HG03575 (cell line): ENCODE results near the gene ZFAND3.
A peak's percentile ranks its signal among the peaks of the same experiment; 100 is the strongest.

ENCODE experiments used
- ATAC-seq: cut with Tn5 transposase; IDR thresholded peaks from one replicate; pipeline ENCODE4 v1.9.1; 2021; ENCODE audit not compliant: unreplicated experiment, insufficient number of reproducible peaks, low FRiP score; ENCODE audit errors: extremely low read depth

The ZFAND3 gene

DNA sequence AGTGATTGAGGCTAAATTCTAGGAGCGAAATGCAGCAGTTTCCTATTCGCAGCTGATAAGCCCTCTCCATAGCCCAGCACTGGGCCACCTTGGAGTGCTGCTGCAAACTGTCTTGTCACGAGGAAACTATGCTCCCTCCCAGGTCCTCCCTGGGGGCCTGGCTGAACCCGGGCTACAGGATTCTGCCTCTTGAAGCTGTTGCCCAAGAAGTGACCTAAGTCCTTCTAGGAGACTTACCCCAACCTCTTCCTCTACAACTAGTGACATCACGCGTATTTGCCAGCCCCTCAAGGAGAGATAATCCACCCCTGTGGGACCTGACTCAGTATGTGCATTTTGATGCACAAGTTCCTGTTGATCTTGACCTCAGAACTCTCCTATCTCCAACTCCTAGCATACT is 26.5 kb upstream of the ZFAND3 start:
- ATAC-seq = no peak

GRCh38 chr6:37794825-37795224 is 24.7 kb upstream of the ZFAND3 start:
- no peak for ATAC-seq

DNA sequence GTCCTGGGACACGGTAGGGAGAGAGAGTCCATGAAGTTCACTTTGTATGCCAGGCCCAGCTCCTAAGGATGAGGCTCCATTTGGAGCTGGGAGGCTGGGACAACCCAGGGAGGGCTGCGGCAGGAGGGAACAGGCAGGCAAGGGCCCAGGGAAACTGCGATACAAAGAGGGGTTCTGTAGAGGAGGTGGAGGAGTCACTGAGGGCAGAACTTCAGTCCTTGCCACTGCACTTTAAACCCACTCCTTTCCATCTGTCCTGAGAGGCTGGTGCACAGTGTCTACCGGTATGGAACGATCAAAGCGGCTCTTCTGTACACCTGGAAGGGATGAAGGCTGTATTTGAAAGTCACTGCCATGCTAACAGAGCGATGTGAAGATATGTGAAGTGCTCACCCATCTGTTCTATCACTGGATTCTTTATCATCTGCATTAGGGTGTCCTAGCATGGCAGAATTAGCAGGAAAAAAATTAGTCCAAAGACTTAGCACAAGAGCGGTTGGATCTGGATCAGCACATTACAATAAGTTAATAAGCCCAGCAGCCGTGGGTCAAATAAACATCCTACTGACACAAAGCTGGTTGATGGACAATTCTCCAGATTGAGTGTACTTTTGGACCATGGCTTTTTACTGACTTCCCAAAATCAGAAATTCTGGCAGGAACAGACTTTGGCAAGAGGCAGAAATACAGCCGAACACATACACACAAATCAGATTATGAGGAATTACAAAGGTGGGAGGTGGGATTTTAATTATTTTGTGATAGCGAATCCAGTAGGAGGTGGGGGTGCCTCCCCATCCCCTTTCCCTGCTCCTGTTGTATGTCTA is 20.9 kb upstream of the ZFAND3 start:
- ATAC-seq = no peak

DNA sequence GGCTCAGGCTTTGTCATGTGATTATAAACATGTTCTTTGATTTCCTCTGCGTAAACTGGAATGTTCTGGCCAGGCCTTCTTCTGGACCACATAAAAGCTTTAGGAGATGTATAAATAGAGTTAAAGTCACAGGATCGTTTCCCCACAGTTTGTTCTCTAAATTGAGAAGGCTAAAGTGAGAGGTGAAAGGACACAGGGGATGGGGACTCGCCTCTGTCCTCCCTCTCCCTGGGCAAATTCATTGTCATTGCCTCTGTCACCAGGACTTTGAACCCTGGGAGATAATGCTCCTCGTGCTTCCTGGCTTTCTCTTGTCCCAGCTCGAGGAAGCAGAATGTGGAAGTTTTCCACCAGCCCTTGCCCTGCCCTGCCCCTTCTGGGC is 20.3 kb upstream of the ZFAND3 start:
- ATAC-seq = no peak

- no peak for ATAC-seq
Observed at GRCh38 chr6:37800703-37801604, 18.6 kb upstream of the ZFAND3 start.

DNA sequence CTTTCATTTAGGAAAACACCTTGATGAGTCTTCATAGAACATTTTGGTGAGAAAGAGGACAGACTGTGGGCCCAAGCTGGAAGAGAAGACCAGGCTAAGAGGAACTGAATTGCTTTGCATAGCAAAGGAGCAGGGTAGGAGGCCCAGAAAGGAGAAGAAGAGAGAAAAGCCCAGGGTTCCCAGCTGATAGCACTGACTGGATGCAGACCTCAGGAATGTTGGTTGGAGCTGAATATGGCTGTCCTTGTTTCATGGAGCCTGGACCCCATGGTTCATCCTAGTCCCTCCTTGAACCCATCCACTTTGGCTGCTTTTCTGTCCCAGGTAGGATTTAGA is 18.0 kb upstream of the ZFAND3 start:
- no peak for ATAC-seq

DNA sequence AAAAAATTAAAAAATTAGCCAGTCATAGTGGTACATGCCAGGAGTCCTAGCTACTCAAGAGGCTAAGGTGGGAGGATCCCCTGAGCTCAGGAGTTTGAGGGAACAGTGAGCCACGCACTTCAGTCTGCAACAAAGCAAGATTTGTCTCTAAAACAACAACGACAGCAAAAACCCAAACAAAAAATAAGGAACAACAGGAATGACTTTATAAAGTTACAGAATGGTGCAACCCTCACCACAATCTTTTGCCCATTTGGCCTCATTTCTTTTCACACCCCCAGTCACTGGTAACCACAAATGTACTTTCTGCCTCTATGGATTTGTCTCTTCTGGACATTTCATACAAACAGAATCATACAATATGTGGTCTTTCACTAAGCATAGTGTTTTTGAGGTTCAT is 16.7 kb upstream of the ZFAND3 start:
- no peak for ATAC-seq

DNA sequence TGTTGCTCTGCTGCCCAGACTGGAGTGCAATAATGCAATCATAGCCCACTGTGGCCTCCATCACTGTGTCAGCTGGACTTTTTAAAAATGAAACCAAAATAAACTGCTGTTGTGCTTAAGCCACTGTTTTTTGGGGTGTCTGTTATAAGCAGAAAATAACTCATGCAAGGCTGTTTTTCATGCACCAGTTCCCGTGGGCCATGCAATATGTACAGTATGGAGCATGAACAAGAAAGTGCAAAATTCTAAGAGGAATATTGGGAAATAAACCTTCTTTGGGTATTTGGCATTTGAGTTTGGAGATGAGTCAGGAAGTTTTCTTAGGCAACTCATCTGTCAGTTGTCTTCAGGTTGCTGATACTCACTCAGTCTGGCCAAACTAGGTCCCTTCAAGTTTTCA is 14.9 kb upstream of the ZFAND3 start:
- ATAC-seq = no peak

DNA sequence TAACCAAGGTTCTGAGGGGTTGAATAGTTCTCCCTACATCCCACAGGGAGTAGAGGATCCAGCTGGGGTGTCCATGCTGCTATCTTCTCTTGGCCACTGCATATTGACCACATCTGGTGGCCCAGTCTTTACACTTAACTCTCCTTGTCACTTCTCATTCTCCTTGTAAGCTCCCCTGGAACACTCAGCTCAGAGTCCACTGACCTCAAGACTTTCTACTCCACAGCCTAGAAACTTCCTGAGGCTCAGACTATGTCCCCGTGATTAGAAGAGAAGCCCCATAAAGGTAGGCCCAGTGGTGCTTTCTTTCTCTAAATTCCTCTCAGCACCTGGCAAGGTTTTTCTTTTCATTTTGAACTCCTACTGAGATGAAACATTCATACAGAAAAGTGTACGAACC is 13.3 kb upstream of the ZFAND3 start:
- ATAC-seq = no peak

- no peak for ATAC-seq
Observed at GRCh38 chr6:37807656-37808055, 11.9 kb upstream of the ZFAND3 start.

- ATAC-seq = no peak
Observed at GRCh38 chr6:37809197-37809543, 10.4 kb upstream of the ZFAND3 start.

DNA sequence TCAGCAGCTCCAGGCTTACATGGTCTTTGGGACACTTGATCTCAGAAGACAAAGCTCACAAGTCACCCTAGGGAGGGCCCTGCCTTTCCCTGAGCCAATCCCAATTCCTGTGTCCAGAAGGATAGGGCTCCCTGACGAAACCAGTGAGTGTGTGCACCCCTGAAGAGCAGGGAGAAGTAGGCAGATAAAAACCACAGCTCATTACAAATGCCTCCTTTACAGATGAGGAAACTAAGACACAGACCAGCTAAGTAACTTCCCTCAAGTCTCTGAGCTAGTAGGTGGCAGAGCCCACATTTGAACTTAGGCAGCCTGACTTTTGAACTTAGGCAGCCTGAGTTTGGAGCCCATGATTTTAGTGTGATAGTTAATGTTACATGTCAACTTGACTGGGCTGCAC is 6.7 kb upstream of the ZFAND3 start:
- no peak for ATAC-seq

- ATAC-seq = no peak
Observed at GRCh38 chr6:37814374-37814773, 5.2 kb upstream of the ZFAND3 start.

DNA sequence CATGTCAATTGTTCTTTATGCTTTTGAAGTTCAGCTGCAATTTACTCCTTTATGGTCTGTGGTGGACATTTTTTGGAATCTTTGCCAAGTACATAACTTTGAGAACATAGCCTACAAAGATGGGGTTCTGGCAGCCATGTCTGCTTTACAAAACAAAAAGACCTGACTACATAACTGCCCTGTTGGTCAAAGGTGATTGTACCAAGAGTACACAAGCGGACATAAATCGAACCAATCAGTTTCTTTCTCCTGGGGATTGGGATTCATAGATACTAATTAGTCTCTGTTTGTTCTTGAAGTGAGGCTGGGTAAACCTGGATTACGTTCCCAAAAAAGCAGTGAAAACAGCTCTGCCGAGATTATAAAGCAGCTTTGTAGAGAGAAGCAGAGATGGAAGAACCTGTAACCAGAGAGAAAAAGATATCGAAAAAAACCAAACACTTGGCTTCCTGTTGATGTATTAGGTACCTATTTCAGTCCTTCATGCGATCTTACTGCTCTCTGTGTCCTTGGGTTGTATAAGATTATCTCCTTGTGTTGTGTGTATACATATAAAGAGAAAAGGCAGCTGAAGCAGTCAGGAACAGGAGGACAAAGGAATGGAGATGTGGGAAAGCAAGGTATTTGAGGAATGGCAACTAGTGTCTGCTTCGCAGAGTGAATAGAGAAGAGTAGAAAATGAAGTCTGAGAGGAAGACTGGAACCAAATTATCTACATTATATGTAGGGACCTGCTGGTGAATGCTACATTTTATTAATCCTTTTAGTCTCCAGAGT is 2.7 kb upstream of the ZFAND3 start:
- ATAC-seq = no peak

GRCh38 chr6:37818536-37819176 is 871 bp upstream of the ZFAND3 start:
- peak; percentile 26 for ATAC-seq

DNA sequence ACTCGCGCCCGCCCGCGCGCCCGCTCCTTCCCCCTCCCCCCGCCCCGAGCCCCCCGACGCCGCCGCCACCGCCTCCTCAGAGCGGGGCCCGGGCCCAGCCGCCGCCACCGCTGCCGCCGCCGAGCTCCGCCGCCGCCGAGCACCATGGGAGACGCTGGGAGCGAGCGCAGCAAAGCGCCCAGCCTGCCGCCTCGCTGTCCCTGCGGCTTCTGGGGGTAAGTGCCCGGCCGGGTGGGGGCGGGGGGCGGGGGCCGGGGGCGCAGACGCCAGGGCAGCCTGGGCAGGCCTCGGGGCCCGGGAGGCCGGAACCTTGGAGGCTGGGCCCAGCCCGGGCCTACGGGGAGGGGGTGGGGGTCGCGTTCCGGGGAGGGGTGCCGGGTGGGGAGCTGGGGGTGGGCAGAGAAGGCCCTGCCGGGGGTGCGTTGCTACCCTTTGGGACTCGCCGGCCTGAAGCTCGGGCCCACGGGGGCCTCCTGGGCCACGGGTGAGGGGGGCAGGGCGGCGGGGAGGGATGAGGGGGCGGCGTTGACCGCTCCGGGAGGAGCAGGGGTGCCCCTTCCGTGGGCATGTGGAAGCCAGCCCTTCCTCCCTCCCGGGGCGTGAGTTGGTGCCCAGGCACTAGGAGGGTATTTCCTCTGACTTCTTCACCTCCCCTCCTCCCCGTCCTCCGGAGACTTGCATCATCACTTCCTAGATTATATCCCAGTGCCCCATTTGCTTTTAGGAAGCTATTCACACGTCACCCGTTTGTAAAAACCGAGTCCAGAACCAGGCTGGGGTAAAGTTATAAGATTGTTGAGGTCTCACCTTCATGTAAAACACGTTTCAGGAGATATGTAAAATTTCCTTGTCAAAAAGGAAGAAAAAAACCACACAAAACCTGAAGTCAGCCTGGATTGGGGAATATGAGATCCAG is 533 bp downstream of the ZFAND3 start:
- ATAC-seq = no peak

GRCh38 chr6:37820718-37821079 is 1.2 kb downstream of the ZFAND3 start:
- no peak for ATAC-seq

- ATAC-seq = no peak
Observed at GRCh38 chr6:37821446-37821845, 1.9 kb downstream of the ZFAND3 start.
